Ishikawa (cell line): ENCODE data around the gene HFE.

Source experiments
- EP300 ChIP-seq: IDR thresholded peaks from 2 replicates; pipeline ENCODE4 v1.6.1; 2012; ENCODE audit warnings: borderline replicate concordance
- MAX ChIP-seq: IDR thresholded peaks from 2 replicates; pipeline ENCODE4 v1.6.1; 2012
- RAD21 ChIP-seq: IDR thresholded peaks from 2 replicates; pipeline ENCODE4 v1.6.1; 2012; ENCODE audit warnings: low read depth
- REST ChIP-seq: IDR thresholded peaks from 2 replicates; pipeline ENCODE4 v1.6.1; 2012; ENCODE audit warnings: low read depth, mild to moderate bottlenecking
- TAF1 ChIP-seq: IDR thresholded peaks from 2 replicates; pipeline ENCODE4 v1.6.1; 2012; ENCODE audit warnings: low read depth, mild to moderate bottlenecking
- TCF12 ChIP-seq: IDR thresholded peaks from 2 replicates; pipeline ENCODE4 v1.6.1; 2012; ENCODE audit warnings: low read depth
- ZBTB7A ChIP-seq: IDR thresholded peaks from 2 replicates; pipeline ENCODE4 v1.6.1; 2012; ENCODE audit warnings: low read depth

- TF ChIP-seq TAF1, result no peak
- TF ChIP-seq REST, result no peak
- no peak for TF ChIP-seq EP300
- TF ChIP-seq TCF12, result no peak
- TF ChIP-seq RAD21, result no peak
- TF ChIP-seq ZBTB7A, result no peak
- no peak for TF ChIP-seq MAX
These were observed 43.7 kb upstream of the HFE start for GRCh38 chr6:26043384-26044139.
